Stimulated activated naive CD8-positive, alpha-beta T cell treated with anti-CD3 and anti-CD28 coated beads, Interleukin-15, amount 100 ng/mL, for 72 hours (primary cell): ENCODE data around the gene MT1H.

Experiments used
- ATAC-seq: fragments of 150-1000 bp; cut with Tn5 transposase; 2 replicates; pipeline ENCODE4 v1.10.0; 2021; ENCODE audit warnings: mild to moderate bottlenecking, moderate library complexity
- DNase-seq, 2 donors: peaks; one replicate each; pipeline ENCODE4 v3.0.0; 2021 to 2022
- H3K27ac Mint-ChIP-seq, 2 donors: one replicate each; pipeline ENCODE4 v1.8.0; 2022; ENCODE audit warnings: mild to moderate bottlenecking in 2 of 2, mixed read lengths in 2 of 2, moderate library complexity in 2 of 2
- H3K27me3 Mint-ChIP-seq: one replicate; pipeline ENCODE4 v1.8.0; 2022; ENCODE audit warnings: mixed read lengths
- H3K4me1 Mint-ChIP-seq: one replicate; pipeline ENCODE4 v1.8.0; 2022; ENCODE audit warnings: mild to moderate bottlenecking, mixed read lengths
- H3K4me3 Mint-ChIP-seq, 2 donors: one replicate each; pipeline ENCODE4 v1.8.0; 2022; ENCODE audit warnings: mild to moderate bottlenecking in 2 of 2, mixed read lengths in 2 of 2, moderate library complexity in 1 of 2
- H3K9me3 Mint-ChIP-seq, 2 donors: one replicate each; pipeline ENCODE4 v1.8.0; 2022; ENCODE audit warnings: mixed read lengths in 2 of 2

Gene MT1H

DNA sequence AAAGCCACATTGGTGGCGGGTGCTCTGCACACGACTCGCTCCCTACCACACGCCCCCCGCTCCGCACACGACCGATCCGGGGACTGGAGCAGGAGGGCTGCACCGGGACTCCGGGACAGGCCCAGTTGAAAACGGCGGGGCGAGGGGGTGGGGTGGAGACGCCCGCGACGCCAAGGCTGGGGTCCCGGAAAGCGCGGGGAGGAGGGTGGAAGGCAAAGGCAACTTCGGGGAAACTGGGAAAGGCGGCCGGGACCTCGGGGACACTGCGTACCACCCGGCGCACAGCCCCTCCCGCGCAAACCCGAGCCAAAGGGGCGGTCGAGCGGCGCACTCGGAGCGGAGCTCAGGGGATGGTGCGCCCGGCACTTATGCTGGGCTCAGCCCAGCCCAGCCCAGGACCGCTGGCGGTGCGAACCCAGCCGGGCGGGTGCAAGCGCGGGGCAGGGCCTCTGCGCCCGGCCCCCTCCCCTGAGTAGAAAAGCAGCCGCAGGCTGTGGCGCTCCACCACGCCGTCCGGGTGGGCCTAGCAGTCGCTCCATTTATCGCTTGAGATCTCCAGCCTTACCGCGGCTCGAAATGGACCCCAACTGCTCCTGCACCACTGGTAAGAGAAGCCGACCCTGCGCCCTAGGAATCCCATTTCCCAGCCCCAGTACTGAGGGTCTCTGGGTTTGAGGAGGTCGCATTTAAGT lies 37.3 kb upstream of the MT1H start, which contains the start of gene MT1M:
MT1M (plus strand) TSS at position 504 of the 692 bp plus-strand sequence; CDS start at position 577, 73 bp downstream.
- Mint-ChIP-seq H3K27me3 (peaks cover 92% of the 10 kb centered on the region), H3K9me3 (no peaks in the 10 kb centered on the region), H3K4me1 (peaks cover 41% of the 10 kb centered on the region), H3K27ac (no peak within 1 kb of the TSS), H3K4me3 (peak within 1 kb of the TSS; percentile 79 to 89)
- DNase-seq (no peak), ATAC-seq (peak; percentile 53)

DNA sequence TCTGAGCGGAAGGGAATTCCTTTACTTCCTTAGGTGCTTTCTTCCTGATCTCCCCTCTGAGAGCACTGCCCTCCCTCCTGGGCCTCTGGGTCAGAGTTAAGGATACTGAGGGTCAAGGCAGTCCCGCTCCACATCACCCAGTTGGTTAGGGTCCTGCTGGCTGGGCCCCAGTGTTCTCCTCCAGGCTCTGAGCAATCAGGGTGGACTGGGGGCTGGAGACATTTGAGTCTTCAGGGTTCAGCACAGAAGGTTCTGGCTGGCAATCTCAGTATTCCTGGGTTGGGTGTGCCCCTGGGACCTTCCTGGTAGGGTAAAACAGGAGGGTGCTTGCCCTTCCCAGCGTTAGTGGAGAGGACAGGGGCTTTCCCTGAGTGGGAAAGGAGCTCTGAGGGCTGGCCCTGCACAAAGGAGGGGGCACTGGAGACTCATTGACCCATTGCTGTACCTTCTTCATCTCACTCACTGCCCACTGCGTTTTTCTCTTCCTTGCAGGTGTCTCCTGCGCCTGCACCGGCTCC lies 36.7 kb upstream of the MT1H start:
- Mint-ChIP-seq H3K9me3 (no peaks in the 10 kb centered on the region), H3K4me1 (peaks cover 46% of the 10 kb centered on the region), H3K27me3 (peaks cover 96% of the 10 kb centered on the region), H3K4me3 (peak overlapping the region; percentile 77 to 89), H3K27ac (no peak overlapping the region)
- no peak for DNase-seq
- no peak for ATAC-seq

DNA sequence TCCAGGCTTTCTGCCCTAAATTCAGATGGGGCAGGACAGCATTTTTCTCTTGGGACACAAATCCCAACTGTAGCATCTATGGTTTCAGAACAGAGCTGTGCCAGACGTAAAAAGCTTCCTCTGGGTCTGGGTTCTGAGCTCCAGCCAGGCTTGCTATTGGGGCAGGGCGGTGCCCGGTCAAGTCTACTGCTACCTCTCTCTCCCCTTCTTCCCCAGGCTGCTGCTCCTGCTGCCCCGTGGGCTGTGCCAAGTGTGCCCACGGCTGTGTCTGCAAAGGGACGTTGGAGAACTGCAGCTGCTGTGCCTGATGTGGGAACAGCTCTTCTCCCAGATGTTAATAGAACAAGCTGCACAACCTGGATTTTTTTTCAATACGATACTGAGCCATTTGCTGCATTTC lies 36.1 kb upstream of the MT1H start:
- ATAC-seq: no peak
- Mint-ChIP-seq H3K27ac (no peak overlapping the region), H3K4me1 (peaks cover 52% of the 10 kb centered on the region), H3K27me3 (peaks cover 100% of the 10 kb centered on the region), H3K9me3 (no peaks in the 10 kb centered on the region), H3K4me3 (no peak overlapping the region)
- DNase-seq: no peak

DNA sequence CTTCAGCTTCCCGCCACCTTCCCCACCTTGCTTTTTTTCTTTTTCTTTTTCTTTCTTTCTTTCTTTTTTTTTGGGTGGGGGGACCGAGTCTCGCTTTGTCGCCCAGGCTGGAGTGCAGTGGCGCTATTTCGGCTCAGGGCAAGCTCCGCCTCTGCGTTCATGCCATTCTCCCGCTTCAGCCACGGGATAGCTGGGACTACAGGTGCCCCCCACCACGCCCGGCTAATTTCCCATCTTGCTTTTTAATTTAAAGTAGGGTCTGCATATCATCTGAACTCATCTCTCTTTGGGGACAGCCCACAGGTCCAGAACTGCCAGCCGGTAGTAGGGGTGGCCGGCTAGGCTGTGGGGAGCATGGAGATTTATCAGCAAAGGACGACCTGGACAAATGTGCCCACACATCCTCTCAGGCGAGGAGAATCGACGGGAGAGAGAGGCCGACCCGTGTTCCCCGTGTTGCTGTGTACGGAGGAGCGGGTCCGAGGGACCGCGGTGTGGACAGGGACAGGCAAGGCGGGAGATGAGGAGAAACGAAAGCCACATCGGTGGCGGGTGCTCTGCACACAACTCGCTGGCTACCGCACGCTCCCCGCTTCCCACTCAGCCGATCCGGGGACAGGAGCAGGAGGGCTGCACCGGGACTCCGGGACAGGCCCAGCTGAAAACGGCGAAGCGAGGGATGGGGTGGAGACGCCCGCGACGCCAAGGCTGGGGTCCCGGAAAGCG lies 34.7 kb upstream of the MT1H start:
- ATAC-seq: no peak

DNA sequence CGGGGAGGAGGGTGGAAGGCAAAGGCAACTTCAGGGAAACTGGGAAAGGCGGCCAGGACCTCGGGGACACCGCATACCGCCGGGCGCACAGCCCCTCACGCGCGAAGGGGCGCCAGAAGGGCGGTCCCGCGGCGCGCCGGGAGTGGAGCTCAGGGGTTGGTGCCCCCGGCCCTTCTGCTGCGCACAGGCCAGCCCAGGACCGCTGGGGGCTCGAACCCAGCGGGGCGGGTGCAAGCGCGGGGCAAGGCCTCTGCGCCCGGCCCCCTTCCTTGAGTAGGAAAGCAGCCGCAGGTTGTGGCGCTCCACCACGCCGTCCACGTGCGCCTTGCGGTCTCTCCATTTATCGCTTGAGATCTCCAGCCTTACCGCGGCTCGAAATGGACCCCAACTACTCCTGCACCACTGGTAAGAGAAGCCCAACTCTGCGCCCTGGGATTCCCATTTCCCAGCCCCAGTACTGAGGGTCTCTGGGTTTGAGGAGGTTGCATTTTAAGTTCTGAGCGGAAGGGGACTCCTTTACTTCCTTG lies 34.1 kb upstream of the MT1H start:
- Mint-ChIP-seq H3K4me3 (peak overlapping the region; percentile 76 to 81), H3K27ac (no peak overlapping the region), H3K9me3 (no peaks in the 10 kb centered on the region), H3K27me3 (peaks cover 100% of the 10 kb centered on the region), H3K4me1 (peaks cover 56% of the 10 kb centered on the region)
- ATAC-seq: no peak
- no peak for DNase-seq

More for the DNA sequence above, 34.7 kb upstream of the MT1H start:
- no peaks in the 10 kb centered on the region for H3K9me3 Mint-ChIP-seq
- peaks cover 56% of the 10 kb centered on the region for H3K4me1 Mint-ChIP-seq
- H3K27ac Mint-ChIP-seq: peak overlapping the region in 1 of 2 donors; percentile 34
- peak overlapping the region; percentile 76 to 81 for H3K4me3 Mint-ChIP-seq
- no peak for DNase-seq
- H3K27me3 Mint-ChIP-seq: peaks cover 100% of the 10 kb centered on the region

DNA sequence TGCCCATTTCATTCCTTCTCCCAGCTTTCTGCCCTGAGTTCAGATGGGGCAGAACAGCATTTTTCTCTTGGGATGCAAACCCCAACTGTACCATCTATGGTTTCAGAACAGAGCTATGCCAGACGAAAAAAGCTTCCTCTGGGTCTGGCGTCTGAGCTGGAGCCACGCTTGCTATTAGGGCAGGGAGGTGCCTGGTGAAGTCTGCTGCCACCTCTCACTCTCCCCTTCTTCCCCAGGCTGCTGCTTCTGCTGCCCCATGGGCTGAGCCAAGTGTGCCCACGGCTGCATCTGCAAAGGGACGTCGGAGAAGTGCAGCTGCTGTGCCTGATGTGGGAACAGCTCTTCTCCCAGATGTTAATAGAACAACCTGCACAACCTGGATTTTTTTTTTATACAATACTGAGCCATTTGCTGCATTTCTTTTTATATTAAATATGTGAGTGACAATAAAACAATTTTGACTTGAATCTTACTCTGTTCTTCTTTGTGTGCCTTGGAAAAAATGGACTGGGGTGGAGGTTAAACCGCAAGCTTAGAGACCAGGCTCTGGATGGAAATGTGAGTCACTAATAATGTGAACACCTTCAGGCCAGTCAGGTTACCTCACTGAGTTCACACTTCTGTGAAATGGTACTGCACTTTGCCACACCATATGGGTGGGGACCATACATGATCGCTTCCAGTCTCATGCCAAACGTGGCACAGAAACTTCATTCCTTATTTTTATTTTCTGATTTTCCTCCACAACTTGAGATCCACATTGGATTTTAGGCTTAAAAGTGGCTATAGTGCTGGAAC lies 32.8 kb upstream of the MT1H start:
- no peak for ATAC-seq
- DNase-seq: no peak
- Mint-ChIP-seq H3K27ac (no peak overlapping the region), H3K4me3 (no peak overlapping the region), H3K9me3 (no peaks in the 10 kb centered on the region), H3K4me1 (peaks cover 53% of the 10 kb centered on the region), H3K27me3 (peaks cover 96% of the 10 kb centered on the region)

DNA sequence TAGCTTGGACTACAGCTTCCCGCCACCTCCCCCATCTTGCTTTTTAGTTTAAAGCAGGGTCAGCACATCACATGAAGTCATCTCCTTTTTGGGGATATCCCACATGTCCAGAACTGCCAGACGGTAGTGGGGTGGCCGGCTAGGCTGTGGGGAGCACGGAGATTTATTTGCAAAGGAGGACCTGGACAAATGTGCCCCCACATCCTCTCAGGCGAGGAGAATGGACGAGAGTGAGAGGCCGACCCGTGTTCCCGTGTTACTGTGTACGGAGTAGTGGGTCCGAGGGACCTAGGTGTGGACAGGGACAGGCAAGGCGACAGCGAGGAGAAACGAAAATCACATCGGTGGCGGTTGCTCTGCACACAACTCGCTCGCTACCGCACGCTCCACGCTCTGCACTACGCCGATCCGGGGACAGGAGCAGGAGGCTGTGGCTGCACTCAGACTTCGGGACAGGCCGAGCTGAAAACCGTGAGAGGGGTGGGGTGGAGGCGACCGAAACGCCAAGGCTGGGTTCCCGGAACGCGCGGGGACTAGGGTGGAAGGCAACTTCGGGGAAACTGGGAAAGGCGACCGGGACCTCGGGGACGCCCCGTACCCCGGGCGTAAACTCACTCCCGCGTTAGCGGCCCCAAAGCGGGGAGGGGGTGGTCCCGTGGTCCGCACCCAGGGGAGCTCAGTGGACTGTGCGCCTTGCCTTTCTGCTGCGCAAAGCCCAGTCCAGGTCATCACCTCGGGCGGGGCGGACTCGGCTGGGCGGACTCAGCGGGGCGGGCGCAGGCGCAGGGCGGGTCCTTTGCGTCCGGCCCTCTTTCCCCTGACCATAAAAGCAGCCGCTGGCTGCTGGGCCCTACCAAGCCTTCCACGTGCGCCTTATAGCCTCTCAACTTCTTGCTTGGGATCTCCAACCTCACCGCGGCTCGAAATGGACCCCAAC lies 31.5 kb upstream of the MT1H start, which contains the start of gene MT1A:
MT1A (plus strand) TSS at position 853 of the 937 bp plus-strand sequence; CDS start at position 926, 73 bp downstream.
- Mint-ChIP-seq H3K9me3 (no peaks in the 10 kb centered on the region), H3K4me1 (peaks cover 50% of the 10 kb centered on the region), H3K4me3 (peak within 1 kb of the TSS; percentile 83), H3K27me3 (peaks cover 84% of the 10 kb centered on the region), H3K27ac (peak within 1 kb of the TSS in 1 of 2 donors; percentile 41)
- ATAC-seq (peak; percentile 69), DNase-seq (no peak)

DNA sequence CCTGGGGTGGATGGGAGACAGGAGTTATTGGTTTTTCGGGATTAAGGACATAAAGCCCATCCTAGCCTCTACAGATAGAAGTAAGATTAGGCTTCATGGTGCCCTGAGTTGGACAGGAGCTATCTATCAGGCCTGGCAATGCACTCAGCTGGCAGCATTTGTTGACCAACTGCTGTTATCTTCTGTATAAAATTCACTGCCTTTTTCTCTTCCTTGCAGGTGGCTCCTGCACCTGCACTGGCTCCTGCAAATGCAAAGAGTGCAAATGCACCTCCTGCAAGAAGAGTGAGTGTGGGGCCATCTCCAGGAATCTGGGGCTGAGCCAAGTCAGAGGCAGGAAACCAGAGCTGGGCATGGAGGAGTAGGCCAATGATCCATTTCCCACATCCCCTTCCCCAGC lies 30.6 kb upstream of the MT1H start:
- Mint-ChIP-seq H3K4me3 (peak overlapping the region; percentile 72 to 83), H3K4me1 (peaks cover 58% of the 10 kb centered on the region), H3K27ac (no peak overlapping the region), H3K9me3 (no peaks in the 10 kb centered on the region), H3K27me3 (peaks cover 79% of the 10 kb centered on the region)
- ATAC-seq: no peak
- no peak for DNase-seq

DNA sequence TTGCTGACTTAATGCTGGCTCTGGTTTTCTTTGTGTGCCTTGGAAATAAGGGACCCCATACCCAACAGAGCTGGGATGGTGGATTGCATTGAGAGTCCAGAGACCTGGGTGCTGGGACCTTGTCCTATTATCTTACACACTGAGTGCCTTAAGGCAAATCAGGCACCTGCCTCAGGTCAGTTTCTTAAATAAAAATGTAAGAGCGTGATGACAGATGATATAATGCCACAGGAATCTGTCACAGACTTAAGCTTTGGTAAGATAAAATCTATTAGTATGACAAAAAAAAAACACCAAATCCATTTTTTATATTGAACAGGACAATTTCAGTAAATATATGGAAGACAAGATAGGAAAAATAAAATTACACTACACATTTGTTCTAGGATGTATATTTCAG lies 29.5 kb upstream of the MT1H start:
- ATAC-seq: no peak
- Mint-ChIP-seq H3K27me3 (peaks cover 77% of the 10 kb centered on the region), H3K4me3 (no peak overlapping the region), H3K9me3 (no peaks in the 10 kb centered on the region), H3K27ac (no peak overlapping the region), H3K4me1 (peaks cover 57% of the 10 kb centered on the region)
- DNase-seq: no peak

DNA sequence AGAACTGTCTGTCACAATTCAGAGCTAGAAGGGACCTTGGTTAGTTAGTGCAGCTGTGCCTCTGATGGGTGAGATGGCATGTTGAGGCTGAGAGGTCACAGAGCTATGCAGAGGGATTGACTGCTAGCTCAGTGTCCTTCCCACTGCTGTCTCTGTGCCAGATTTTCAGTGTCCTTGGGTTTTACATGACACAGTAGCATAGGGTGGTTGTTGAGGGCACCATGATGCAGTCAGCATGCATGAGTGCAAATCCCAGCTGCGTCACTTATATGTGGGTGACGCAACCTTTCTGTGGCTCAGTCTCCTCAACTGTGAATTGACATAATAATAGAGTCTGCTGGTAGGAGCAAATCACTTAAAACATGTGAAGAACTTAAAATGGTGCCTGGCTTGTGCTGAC lies 28.4 kb upstream of the MT1H start:
- no peak overlapping the region for H3K4me3 Mint-ChIP-seq
- no peak for ATAC-seq
- no peak for DNase-seq
- H3K9me3 Mint-ChIP-seq: no peaks in the 10 kb centered on the region
- H3K27ac Mint-ChIP-seq: no peak overlapping the region
- peaks cover 46% of the 10 kb centered on the region for H3K4me1 Mint-ChIP-seq
- peaks cover 66% of the 10 kb centered on the region for H3K27me3 Mint-ChIP-seq

DNA sequence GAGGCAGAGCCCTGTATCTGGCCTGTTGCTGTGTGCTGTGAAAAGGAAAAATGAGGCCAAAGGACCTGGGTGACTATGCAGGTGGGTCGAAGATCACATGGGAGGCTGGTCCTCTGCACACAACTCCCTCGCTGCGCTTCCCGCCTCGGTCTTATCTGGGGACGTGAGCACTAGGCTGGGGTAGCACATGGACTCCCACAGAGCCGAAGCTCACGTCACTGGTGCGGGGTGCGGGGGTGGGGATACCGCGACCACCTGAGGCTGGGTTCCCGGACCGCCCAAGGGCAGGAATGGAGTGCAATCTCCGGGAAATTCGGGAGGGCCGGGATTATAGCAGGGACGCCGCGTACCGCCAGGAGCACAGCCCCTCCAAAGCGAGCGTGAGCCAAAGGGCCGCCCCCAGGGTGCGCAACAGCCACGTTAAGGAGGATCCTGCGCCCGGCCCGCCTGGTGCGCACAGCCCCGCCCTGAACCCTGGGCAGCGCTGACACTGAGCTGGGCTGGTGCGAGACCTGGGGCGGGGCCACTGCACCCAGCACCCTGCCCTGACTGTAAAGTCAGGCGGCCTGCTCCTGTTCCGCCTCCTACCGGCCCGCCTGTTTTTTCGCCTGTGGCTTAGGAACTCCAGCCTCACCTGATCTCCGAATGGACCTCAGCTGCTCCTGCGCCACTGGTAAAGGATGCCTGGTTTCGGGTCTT lies 26.4 kb upstream of the MT1H start:
- Mint-ChIP-seq H3K27ac (peak overlapping the region; percentile 80 to 85), H3K9me3 (no peaks in the 10 kb centered on the region), H3K4me1 (peaks cover 31% of the 10 kb centered on the region), H3K4me3 (peak overlapping the region; percentile 75 to 83), H3K27me3 (peaks cover 60% of the 10 kb centered on the region)
- ATAC-seq (peak; percentile 100), DNase-seq (peak; percentile 79 to 80)

DNA sequence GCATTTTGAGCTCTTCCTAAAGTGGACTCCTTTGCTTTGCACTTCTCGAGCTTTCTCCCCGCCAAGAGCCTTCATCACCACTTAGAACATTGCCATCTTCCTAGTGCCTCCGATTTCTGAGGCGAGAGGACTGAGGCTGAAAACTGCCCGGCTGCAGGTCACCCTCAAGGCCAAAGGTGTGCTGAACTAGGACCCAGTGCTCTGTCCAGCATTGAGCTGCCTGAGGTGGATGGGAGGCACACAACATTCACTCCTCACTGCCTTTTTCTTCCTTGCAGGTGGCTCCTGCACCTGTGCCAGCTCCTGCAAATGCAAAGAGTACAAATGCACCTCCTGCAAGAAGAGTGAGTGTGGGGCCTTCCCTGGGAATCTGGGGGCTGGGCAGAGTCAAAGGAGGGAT lies 25.8 kb upstream of the MT1H start:
- Mint-ChIP-seq H3K4me3 (peak overlapping the region; percentile 75 to 83), H3K27me3 (peaks cover 60% of the 10 kb centered on the region)

DNA sequence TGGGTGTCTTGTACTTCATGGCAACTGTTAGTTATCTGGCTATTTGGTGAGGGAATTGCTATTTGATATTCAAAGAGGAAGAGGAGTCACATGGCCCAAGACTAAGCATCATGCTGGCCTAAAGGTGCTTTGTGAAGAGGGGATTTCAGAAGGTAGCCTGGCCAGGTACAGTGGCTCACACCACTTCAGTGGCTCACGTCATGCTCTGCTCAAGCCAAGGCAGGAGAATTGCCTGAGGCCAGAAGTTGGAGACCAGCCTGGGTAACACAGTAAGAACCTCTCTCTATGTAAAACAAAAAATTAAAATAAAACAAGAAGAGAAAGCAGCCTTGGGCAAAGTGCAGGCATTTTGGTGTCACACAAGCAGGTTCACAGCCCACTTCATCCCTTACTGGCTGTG lies 24.3 kb upstream of the MT1H start:
- peaks cover 53% of the 10 kb centered on the region for H3K27me3 Mint-ChIP-seq

More for the DNA sequence above, 25.8 kb upstream of the MT1H start:
- H3K27ac Mint-ChIP-seq: peak overlapping the region; percentile 80 to 85
- DNase-seq (no peak), ATAC-seq (peak; percentile 1)
- H3K9me3 Mint-ChIP-seq: no peaks in the 10 kb centered on the region
- H3K4me1 Mint-ChIP-seq: peaks cover 25% of the 10 kb centered on the region

DNA sequence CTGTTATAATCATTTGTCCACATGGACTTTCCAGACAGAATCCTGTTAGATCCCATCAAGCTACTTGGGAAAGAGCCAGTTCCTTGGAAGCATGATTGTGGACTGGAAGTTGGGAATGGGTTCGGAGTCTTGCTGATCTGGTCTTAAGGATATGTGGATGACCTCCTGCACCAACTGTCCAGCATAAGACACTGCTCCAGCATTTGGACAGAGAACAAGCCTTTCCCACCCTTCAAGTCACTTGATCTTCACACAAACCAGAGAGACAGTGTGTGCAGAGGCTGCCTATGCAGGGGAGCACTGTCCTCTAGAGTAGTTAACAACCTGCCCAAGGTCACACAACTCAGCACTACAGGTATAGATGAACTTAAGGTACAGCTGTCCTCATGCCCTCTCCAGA lies 23.8 kb upstream of the MT1H start:
- Mint-ChIP-seq H3K9me3 (no peaks in the 10 kb centered on the region), H3K4me1 (peaks cover 24% of the 10 kb centered on the region), H3K27me3 (peaks cover 48% of the 10 kb centered on the region), H3K4me3 (no peak overlapping the region), H3K27ac (no peak overlapping the region)
- ATAC-seq (no peak), DNase-seq (no peak)

More for the DNA sequence above, 24.3 kb upstream of the MT1H start:
- H3K9me3 Mint-ChIP-seq: no peaks in the 10 kb centered on the region
- H3K4me1 Mint-ChIP-seq: peaks cover 24% of the 10 kb centered on the region
- no peak overlapping the region for H3K4me3 Mint-ChIP-seq
- DNase-seq: no peak
- H3K27ac Mint-ChIP-seq: no peak overlapping the region
- ATAC-seq: no peak
